HG02623 (cell line): ENCODE data around the gene CFAP410.
"Not testable (repeated sequence)": the region's sequence is repeated elsewhere in the genome, so short reads cannot be mapped to it uniquely, and the experiment has no call there.

Experiments
- ATAC-seq: cut with Tn5 transposase; IDR thresholded peaks from one replicate; pipeline ENCODE4 v1.9.1; 2021; ENCODE audit warnings: moderate library complexity; ENCODE audit not compliant: unreplicated experiment

The CFAP410 gene

GRCh38 chr21:44288251-44289110 is 50.7 kb downstream of the CFAP410 start:
- no peak for ATAC-seq

DNA sequence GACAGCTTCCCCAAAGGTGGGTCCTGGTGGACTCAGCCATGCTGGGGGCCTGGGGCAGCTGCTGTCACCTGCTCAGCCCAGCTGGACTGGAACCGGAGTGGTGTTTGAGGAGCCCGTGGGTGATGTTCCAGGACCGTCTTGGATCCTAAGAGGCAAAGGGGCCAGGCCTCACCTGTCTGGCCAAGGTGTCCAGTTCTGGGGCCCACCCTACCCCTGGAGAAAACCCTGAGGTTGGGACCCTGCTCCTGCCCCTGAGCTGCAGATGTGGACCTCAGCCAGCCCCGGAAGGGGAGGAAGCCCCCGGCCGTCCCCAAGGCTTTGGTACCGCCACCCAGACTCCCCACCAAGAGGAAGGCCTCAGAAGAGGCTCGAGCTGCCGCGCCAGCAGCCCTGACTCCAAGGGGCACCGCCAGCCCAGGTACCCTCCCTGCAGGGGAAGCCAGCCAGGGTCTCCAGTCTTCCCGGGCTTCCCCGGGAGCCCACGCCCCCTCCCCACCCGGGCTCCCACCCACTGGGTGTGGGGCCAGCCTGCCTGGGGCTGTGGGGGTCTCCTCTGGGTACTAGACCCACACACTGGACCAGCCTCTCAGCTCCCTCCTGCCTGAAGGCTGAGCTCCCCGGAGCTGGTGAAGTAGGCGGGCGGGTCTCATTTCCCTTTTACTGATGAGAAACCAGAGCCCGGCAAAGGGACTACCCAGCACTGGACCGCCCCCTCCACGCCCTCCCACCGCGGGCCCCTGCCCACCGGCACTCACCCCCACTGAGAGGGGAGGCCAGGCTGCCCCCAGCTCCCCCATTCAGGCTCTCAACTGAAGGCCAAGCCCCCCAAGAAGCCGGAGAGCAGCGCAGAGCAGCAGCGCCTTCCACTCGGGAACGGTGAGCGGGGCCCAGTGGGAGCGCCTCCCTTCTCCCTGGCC is 52.2 kb downstream of the CFAP410 start:
- no peak for ATAC-seq

DNA sequence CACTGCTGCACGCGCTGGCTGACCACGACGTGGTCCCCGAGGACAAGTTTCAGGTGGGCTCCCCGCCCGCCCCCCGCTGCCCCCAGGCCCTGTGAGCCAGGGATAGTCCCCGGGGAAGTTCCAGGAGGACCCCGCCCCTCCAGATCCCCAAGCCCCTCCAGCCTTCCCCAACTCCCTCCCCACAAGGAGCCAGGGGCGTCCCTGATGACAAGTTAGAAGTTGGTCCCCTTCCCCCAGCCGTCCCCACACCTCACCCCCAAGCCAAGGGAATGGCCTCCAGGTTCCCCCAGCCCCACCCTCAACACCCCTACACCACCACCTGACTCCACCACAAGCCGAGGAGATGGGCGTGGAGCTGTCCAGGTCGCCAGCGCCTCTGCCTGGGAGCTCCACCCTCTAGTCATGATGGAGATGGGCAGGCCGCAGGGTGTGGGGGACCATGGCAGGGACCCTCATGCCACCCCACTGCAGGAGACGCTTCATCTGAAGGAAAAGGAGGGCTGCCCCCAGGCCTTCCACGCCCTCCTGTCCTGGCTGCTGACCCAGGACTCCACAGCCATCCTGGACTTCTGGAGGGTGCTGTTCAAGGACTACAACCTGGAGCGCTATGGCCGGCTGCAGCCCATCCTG is 53.0 kb downstream of the CFAP410 start:
- no peak for ATAC-seq

GRCh38 chr21:44285138-44285992 is 53.8 kb downstream of the CFAP410 start, which contains the start of gene AIRE:
AIRE (plus strand) TSS chr21:44285876; CDS start chr21:44286007, 131 bp downstream.
- ATAC-seq = no peak

DNA sequence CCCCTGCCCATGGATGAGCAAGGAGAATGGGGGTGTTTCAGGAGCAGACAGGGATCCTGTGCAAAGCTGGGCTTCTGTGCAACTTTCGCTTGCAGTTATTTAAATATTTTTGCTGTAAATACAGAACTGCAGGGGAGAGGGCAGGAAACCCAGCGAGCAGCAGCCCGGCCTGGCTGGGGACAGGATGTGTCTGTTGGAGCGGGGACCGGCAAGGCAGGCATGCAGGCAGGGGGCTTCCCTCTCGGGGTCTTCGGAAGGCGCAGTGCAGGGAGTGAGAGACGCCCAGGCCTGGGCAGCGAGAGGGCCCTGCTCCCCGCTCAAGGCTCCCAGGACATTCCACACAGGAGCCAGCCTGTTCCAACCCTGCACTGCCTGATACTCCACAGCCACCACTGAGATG is 55.2 kb downstream of the CFAP410 start:
- no peak for ATAC-seq

DNA sequence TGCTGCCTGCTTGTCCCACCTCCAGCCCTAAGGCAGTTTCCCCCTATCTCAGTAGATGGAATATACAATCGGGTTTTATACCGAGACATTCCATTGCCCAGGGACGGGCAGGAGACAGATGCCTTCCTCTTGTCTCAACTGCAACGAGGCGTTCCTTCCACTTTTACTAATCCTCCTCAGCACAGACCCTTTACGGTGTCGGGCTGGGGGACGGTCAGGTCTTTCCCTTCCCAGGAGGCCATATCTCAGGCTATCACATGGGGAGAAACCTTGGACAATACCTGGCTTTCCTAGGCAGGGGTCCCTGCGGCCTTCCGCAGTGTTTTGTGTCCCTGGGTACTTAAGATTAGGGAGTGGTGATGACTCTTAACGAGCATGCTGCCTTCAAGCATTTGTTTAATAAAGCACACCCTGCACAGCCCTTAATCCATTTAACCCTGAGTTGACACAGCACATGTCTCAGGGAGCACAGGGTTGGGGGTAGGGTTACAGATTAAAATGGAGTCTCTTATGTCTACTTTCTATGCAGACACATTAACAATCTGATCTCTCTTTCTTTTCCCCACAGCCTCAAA is 55.9 kb downstream of the CFAP410 start:
- ATAC-seq = not testable (repeated sequence)

DNA sequence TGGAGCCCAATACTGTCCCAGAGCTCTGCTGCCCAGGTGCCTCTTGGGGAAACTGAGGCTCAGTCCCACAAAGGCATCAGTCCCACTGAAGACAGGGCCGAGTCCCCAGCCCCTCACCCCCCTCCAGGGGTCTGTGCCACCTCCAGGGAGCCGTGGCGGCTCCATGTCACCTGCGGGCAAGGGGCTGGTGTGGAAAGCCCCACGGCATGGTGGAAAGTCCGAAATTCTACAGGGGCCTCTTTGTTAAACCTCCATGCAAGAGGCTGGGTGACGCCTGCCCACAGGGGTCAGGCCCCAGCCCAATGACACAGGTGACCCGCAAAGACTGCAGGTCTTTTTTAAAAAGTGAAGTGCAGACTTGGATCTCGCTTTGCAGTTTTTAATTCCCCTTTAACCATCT is 56.8 kb downstream of the CFAP410 start:
- ATAC-seq = no peak

- no peak for ATAC-seq
Measured at GRCh38 chr21:44281801-44282200, 57.4 kb downstream of the CFAP410 start.

- no peak for ATAC-seq
Measured at GRCh38 chr21:44279354-44280260, 59.6 kb downstream of the CFAP410 start.
